H1 (cell line): ENCODE data around the gene NUTM2E. TPM values are rescaled to one million over a fixed set of nuclear protein-coding genes. Genes with fewer than 3 reads are reported as not detected.
A peak's percentile ranks its signal among the peaks of the same experiment; 100 is the strongest.
"Not testable (repeated sequence)": the region's sequence is repeated elsewhere in the genome, so short reads cannot be mapped to it uniquely, and the experiment has no call there.

Experiments
- CTCF ChIA-PET: fragments of 300-600 bp; sonication (Branson Sonifier 250); formaldehyde crosslinking; loops from one replicate; lab custom pipeline; 2021; ENCODE audit not compliant: partially characterized antibody; lab: Charles Lee
- POLR2A ChIA-PET: fragments of 300-600 bp; sonication (Branson Sonifier 250); formaldehyde crosslinking; loops from one replicate; lab custom pipeline; 2021; ENCODE audit warnings: inconsistent platforms; ENCODE audit not compliant: partially characterized antibody; lab: Charles Lee
- DNase-seq, 2 experiments: peaks; one replicate each; pipeline versions ENCODE4 v3.0.0 to v3.0.0-alpha.2; 2010 to 2022; ENCODE audit warnings: low spot score in 2 of 2, low read depth in 1 of 2, mixed read lengths in 1 of 2
- FAIRE-seq: peaks from 2 replicates; lab custom pipeline; 2011; peaks lifted over from hg19 to GRCh38; lab: Jason Lieb, UNC
- H2AFZ ChIP-seq: 2 replicates; pipeline ENCODE4 v1.8.1; 2012; ENCODE audit warnings: low read length, inconsistent platforms
- H2AK5ac ChIP-seq: 2 replicates; pipeline ENCODE4 v1.6.1; 2013; ENCODE audit warnings: low read depth, low read length
- H2BK120ac ChIP-seq: replicated peaks from 2 replicates; pipeline ENCODE3; 2013; ENCODE audit warnings: low read depth, low read length, inconsistent platforms
- H2BK12ac ChIP-seq: 2 replicates; pipeline ENCODE4 v1.6.1; 2013; ENCODE audit warnings: low read depth, low read length
- H2BK15ac ChIP-seq: 2 replicates; pipeline ENCODE4 v1.6.1; 2013; ENCODE audit warnings: low read length
- H2BK20ac ChIP-seq: 2 replicates; pipeline ENCODE4 v1.6.1; 2013; ENCODE audit warnings: low read length
- H2BK5ac ChIP-seq: 2 replicates; pipeline ENCODE4 v1.6.1; 2013; ENCODE audit warnings: low read depth, low read length
- H3K14ac ChIP-seq: 2 replicates; pipeline ENCODE4 v1.6.1; 2013; ENCODE audit warnings: inconsistent platforms; ENCODE audit not compliant: insufficient read length
- H3K18ac ChIP-seq: 2 replicates; pipeline ENCODE4 v1.6.1; 2013; ENCODE audit warnings: low read length; ENCODE audit errors: extremely low read depth
- H3K23ac ChIP-seq: 2 replicates; pipeline ENCODE4 v1.6.1; 2013; ENCODE audit warnings: inconsistent platforms; ENCODE audit not compliant: insufficient read length
- H3K23me2 ChIP-seq: 2 replicates; pipeline ENCODE4 v1.6.1; 2013; ENCODE audit warnings: low read depth, low read length
- H3K27ac ChIP-seq: 2 replicates; pipeline ENCODE4 v1.6.1; 2011; ENCODE audit warnings: low read depth, low read length, inconsistent platforms
- H3K27me3 ChIP-seq, 4 experiments: replicated peaks in 1 of 4; 1 replicate in 1 of 4; 2 replicates in 3 of 4; pipeline versions ENCODE4 v1.6.1 to v1.8.1; 2011 to 2013; ENCODE audit warnings: low read length in 3 of 4, mild to moderate bottlenecking in 3 of 4, inconsistent platforms in 2 of 4, mixed read lengths in 2 of 4, moderate library complexity in 1 of 4; ENCODE audit not compliant: control insufficient read depth in 3 of 4, insufficient read depth in 3 of 4; ENCODE audit errors: extremely low read depth in 1 of 4
- H3K36me3 ChIP-seq, 4 experiments: 2 replicates each; pipeline versions ENCODE4 v1.6.1 to v1.8.1; 2011 to 2013; ENCODE audit warnings: mild to moderate bottlenecking in 4 of 4, low read length in 3 of 4, moderate library complexity in 2 of 4, control low read depth in 1 of 4, inconsistent platforms in 1 of 4; ENCODE audit not compliant: insufficient read depth in 4 of 4, control insufficient read depth in 2 of 4
- H3K4ac ChIP-seq: replicated peaks from 2 replicates; pipeline ENCODE3; 2013; ENCODE audit warnings: low read length, low read depth, mixed read lengths, inconsistent platforms; ENCODE audit not compliant: insufficient read length
- H3K4me1 ChIP-seq, 4 experiments: replicated peaks in 1 of 4; 1 replicate in 1 of 4; 2 replicates in 3 of 4; pipeline versions ENCODE4 v1.6.1 to v1.8.1; 2011 to 2013; ENCODE audit warnings: low read length in 3 of 4, inconsistent platforms in 2 of 4, mixed read lengths in 1 of 4; ENCODE audit not compliant: insufficient read depth in 4 of 4, control insufficient read depth in 3 of 4
- H3K4me2 ChIP-seq, 2 experiments: 2 replicates each; pipeline versions ENCODE4 v1.6.1 to v1.8.1; 2011 to 2013; ENCODE audit warnings: low read depth in 2 of 2, low read length in 2 of 2, control low read depth in 1 of 2, inconsistent platforms in 1 of 2, mild to moderate bottlenecking in 1 of 2; ENCODE audit not compliant: insufficient read depth in 1 of 2
- H3K4me3 ChIP-seq, 4 experiments: fragments of 200-600, 300-600 bp in 1 of 4; sonication (generic), shearing (Covaris generic), sonication (Bioruptor Twin) in 1 of 4; 2 replicates each; pipeline versions ENCODE4 v1.5.1 to v1.8.1; 2011 to 2016; ENCODE audit warnings: low read length in 4 of 4, low read depth in 3 of 4, control low read depth in 2 of 4, inconsistent platforms in 2 of 4, mild to moderate bottlenecking in 2 of 4, mixed read lengths in 1 of 4, moderate library complexity in 1 of 4; ENCODE audit not compliant: insufficient read depth in 2 of 4; ENCODE audit errors: extremely low read depth in 1 of 4
- H3K56ac ChIP-seq: replicated peaks from 2 replicates; pipeline ENCODE3; 2013; ENCODE audit warnings: low read depth, mild to moderate bottlenecking, mixed read lengths, low read length, inconsistent platforms; ENCODE audit not compliant: insufficient read length
- H3K79me1 ChIP-seq: 2 replicates; pipeline ENCODE4 v1.6.1; 2013; ENCODE audit warnings: low read depth, low read length, control low read depth
- H3K79me2 ChIP-seq, 2 experiments: 2 replicates each; pipeline versions ENCODE4 v1.6.1 to v1.8.1; 2012 to 2013; ENCODE audit warnings: low read length in 2 of 2, mild to moderate bottlenecking in 2 of 2, inconsistent platforms in 1 of 2; ENCODE audit not compliant: insufficient read depth in 2 of 2, control insufficient read depth in 1 of 2
- H3K9ac ChIP-seq, 4 experiments: replicated peaks in 1 of 4; 1 replicate in 1 of 4; 2 replicates in 3 of 4; pipeline versions ENCODE4 v1.6.1 to v1.8.1; 2011 to 2013; ENCODE audit warnings: low read depth in 3 of 4, low read length in 3 of 4, control low read depth in 2 of 4, mild to moderate bottlenecking in 2 of 4, moderate library complexity in 2 of 4, inconsistent platforms in 1 of 4; ENCODE audit errors: extremely low read depth in 1 of 4
- H3K9me3 ChIP-seq, 2 experiments: 2 replicates each; pipeline versions ENCODE4 v1.6.1 to v1.8.1; 2012 to 2013; ENCODE audit warnings: mild to moderate bottlenecking in 2 of 2, moderate library complexity in 2 of 2, control low read depth in 1 of 2, inconsistent platforms in 1 of 2, low read depth in 1 of 2, low read length in 1 of 2, mixed read lengths in 1 of 2; ENCODE audit not compliant: insufficient read depth in 2 of 2
- H4K20me1 ChIP-seq, 2 experiments: replicated peaks in 1 of 2; 2 replicates each; pipeline versions ENCODE3 to v1.8.1; 2011 to 2013; ENCODE audit warnings: inconsistent platforms in 2 of 2, low read length in 2 of 2, mild to moderate bottlenecking in 1 of 2; ENCODE audit not compliant: insufficient read depth in 2 of 2, control insufficient read depth in 1 of 2
- H4K5ac ChIP-seq: 2 replicates; pipeline ENCODE4 v1.6.1; 2013; ENCODE audit warnings: low read length, low read depth, mixed read lengths, inconsistent platforms; ENCODE audit not compliant: insufficient read length
- H4K8ac ChIP-seq: 2 replicates; pipeline ENCODE4 v1.8.0; 2013; ENCODE audit warnings: mild to moderate bottlenecking, moderate library complexity, low read length, inconsistent platforms; ENCODE audit not compliant: insufficient read depth; ENCODE audit errors: extremely low read depth
- H4K91ac ChIP-seq: replicated peaks from 2 replicates; pipeline ENCODE3; 2013; ENCODE audit warnings: low read length, mixed read lengths, inconsistent platforms; ENCODE audit not compliant: insufficient read length
- CTCF ChIP-seq, 3 experiments: IDR thresholded peaks; 1 replicate in 2 of 3; 2 replicates in 1 of 3; pipeline versions ENCODE4 v1.5.1 to v1.6.1; 2011; ENCODE audit warnings: low read length in 3 of 3, mild to moderate bottlenecking in 3 of 3, inconsistent platforms in 2 of 3, low read depth in 1 of 3, moderate library complexity in 1 of 3; ENCODE audit not compliant: insufficient read depth in 1 of 3; ENCODE audit errors: control extremely low read depth in 1 of 3
- RAD21 ChIP-seq, 2 experiments: IDR thresholded peaks in 1 of 2; conservative IDR thresholded peaks in 1 of 2; 2 replicates each; pipeline ENCODE4 v1.6.1; 2011; ENCODE audit warnings: low read depth in 2 of 2, low read length in 2 of 2, improper control_type of control experiment in 1 of 2, inconsistent platforms in 1 of 2, mild to moderate bottlenecking in 1 of 2, moderate library complexity in 1 of 2
- WGBS, 2 experiments: shearing (Covaris generic) in 1 of 2; methylation state at CpG; one replicate each; pipeline versions ENCODE4 v1.1.6 to v1.1.7; 2013 to 2015; ENCODE audit warnings: low lambda C conversion rate in 2 of 2, mixed read lengths in 2 of 2, inconsistent platforms in 1 of 2, low coverage in 1 of 2, missing lambda C conversion rate in 1 of 2; ENCODE audit not compliant: insufficient replicate concordance in 2 of 2, insufficient coverage in 1 of 2, insufficient read length in 1 of 2; ENCODE audit errors: extremely low coverage in 1 of 2, missing lambda C conversion rate in 1 of 2; 5-methylcytosine and 5-hydroxymethylcytosine counted together
- polyA plus RNA-seq, 7 experiments: library from polyadenylated mRNA; depleted of rRNA in 3 of 7; stranded (reverse) in 5 of 7; unstranded in 2 of 7; fragments of >200 nt in 5 of 7; fragments of 200-250 nt in 2 of 7; gene quantifications; 1 replicate in 5 of 7; 2 replicates in 1 of 7; 4 replicates in 1 of 7; pipeline versions ENCODE4 v1.2.1 to v1.2.3, GENCODE V29; 2011 to 2013; ENCODE audit warnings: missing spikeins in 2 of 7, mixed read lengths in 2 of 7
- total RNA-seq: library from RNA; stranded (reverse); fragmentation: NEBNext Ultra II Directional; extraction: Animal tissue kit (Norgen Biotek cat#: 25700); gene quantifications from 2 replicates; pipeline ENCODE4 v1.2.1, GENCODE V29; 2021

Gene NUTM2E
- total and polyA plus RNA-seq, 2 of the 8 experiments (the other 6 are each of a cell fraction or from before 2014, with no cell fraction given), result 0.02 to 0.28 TPM

- H3K79me1 ChIP-seq, result not testable (repeated sequence)
Measured at GRCh38 chr10:79779310-79779938, 47.1 kb upstream of the NUTM2E start.

More at GRCh38 chr10:79779310-79779938, 47.1 kb upstream of the NUTM2E start:
- H3K56ac ChIP-seq, H4K20me1 ChIP-seq, H3K4me3 ChIP-seq: not testable (repeated sequence)
- peak; percentile 36 to 51 (median 46) for TF ChIP-seq CTCF (IDR thresholded peaks at IDR 0.05; ENCODE audit: control extremely low read depth in 1 of 3, insufficient read depth in 1 of 3, low read depth in 1 of 3, low read length in 3 of 3)
- peak; percentile 40 to 50; a peak in 3 of 4 replicates for TF ChIP-seq RAD21 (IDR thresholded peaks at IDR 0.05 in 1 of 2, conservative IDR thresholded peaks at IDR 0.05 in 1 of 2; ENCODE audit: low read depth in 2 of 2, low read length in 2 of 2)
- TF ChIP-seq, all 59 proteins: peak for 2; not testable (repeated sequence) for 57
- H2BK20ac ChIP-seq, H3K79me2 ChIP-seq, H3K23ac ChIP-seq, H3K4ac ChIP-seq, H3K18ac ChIP-seq, H2BK120ac ChIP-seq, H2AFZ ChIP-seq, H3K23me2 ChIP-seq, H2AK5ac ChIP-seq, H2BK5ac ChIP-seq, H2BK12ac ChIP-seq, H2BK15ac ChIP-seq, CTCF ChIA-PET, H4K8ac ChIP-seq, H4K91ac ChIP-seq, H3K27me3 ChIP-seq, H3K9me3 ChIP-seq, FAIRE-seq, H3K27ac ChIP-seq, H3K14ac ChIP-seq, H4K5ac ChIP-seq, H3K4me1 ChIP-seq, H3K36me3 ChIP-seq, POLR2A ChIA-PET, H3K9ac ChIP-seq, H3K4me2 ChIP-seq: not testable (repeated sequence)
- WGBS, 2 experiments, result 24% methylated on average over 14 of the region's 14 CpGs; no CpG with 5 or more reads in 1 of the 2 experiments
- DNase-seq, result peak; percentile 43 to 77
